A673 (cell line): ENCODE results near the gene KRT40. TPM values are rescaled to one million over a fixed set of nuclear protein-coding genes. Genes with fewer than 3 reads are reported as not detected.

Source experiments
- BruUV-seq: library from RNA; stranded (reverse); fragments of 400-500 nt; replicated peaks from 2 replicates; lab custom pipeline; 2021; lab: Mats Ljungman, UMichigan
- CTCF ChIA-PET: fragments of 300-600 bp; sonication (Branson Sonifier 250); formaldehyde crosslinking; loops from one replicate; lab custom pipeline; 2022; ENCODE audit warnings: antibody characterized with exemption; lab: Charles Lee
- POLR2A ChIA-PET: fragments of 300-600 bp; sonication (Branson Sonifier 250); formaldehyde crosslinking; loops from one replicate; lab custom pipeline; 2022; ENCODE audit warnings: antibody characterized with exemption; ENCODE audit not compliant: low non-redundant PET; lab: Charles Lee
- DNase-seq: peaks from one replicate; pipeline ENCODE4 v3.0.0-alpha.2; 2015; ENCODE audit warnings: low spot score
- H3K27ac ChIP-seq: fragments of 200-600 bp; sonication (generic); 2 replicates; pipeline ENCODE4 v1.5.1; 2016; ENCODE audit warnings: mixed run types, low read depth, mild to moderate bottlenecking, mixed read lengths, antibody characterized with exemption, low read length; ENCODE audit not compliant: poor library complexity, severe bottlenecking
- H3K27me3 ChIP-seq: fragments of 200-600 bp; sonication (generic); replicated peaks from 2 replicates; pipeline ENCODE4 v1.6.1; 2017; ENCODE audit warnings: mixed run types, low read depth, mild to moderate bottlenecking, mixed read lengths, antibody characterized with exemption, low read length; ENCODE audit not compliant: insufficient read depth, poor library complexity
- H3K36me3 ChIP-seq: fragments of 200-600 bp; sonication (generic); 2 replicates; pipeline ENCODE4 v1.6.1; 2016; ENCODE audit warnings: mixed run types, mild to moderate bottlenecking, mixed read lengths, antibody characterized with exemption, low read length; ENCODE audit not compliant: insufficient read depth, poor library complexity, severe bottlenecking
- H3K4me1 ChIP-seq: fragments of 200-600 bp; sonication (generic); 2 replicates; pipeline ENCODE4 v1.6.1; 2017; ENCODE audit warnings: mixed run types, mild to moderate bottlenecking, mixed read lengths, antibody characterized with exemption, low read length; ENCODE audit not compliant: insufficient read depth, poor library complexity, severe bottlenecking
- H3K4me3 ChIP-seq: fragments of 200-600 bp; sonication (generic); 2 replicates; pipeline ENCODE4 v1.5.1; 2016; ENCODE audit warnings: low read depth, mixed run types, mild to moderate bottlenecking, mixed read lengths, low read length; ENCODE audit not compliant: poor library complexity, severe bottlenecking
- H3K9me3 ChIP-seq: fragments of 200-600 bp; sonication (generic); 2 replicates; pipeline ENCODE4 v1.6.1; 2016; ENCODE audit warnings: mixed run types, low read depth, mild to moderate bottlenecking, mixed read lengths, antibody characterized with exemption, low read length; ENCODE audit not compliant: poor library complexity, severe bottlenecking
- CTCF ChIP-seq: fragments of 300-800, 200-600 bp; sonication (generic); conservative IDR thresholded peaks from 2 replicates; pipeline ENCODE4 v1.5.1; 2017; ENCODE audit warnings: low read depth, mild to moderate bottlenecking, antibody characterized with exemption, low read length, moderate library complexity, mixed read lengths
- EZH2 ChIP-seq: fragments of 200-600 bp; sonication (generic); IDR thresholded peaks from 2 replicates; pipeline ENCODE4 v1.6.1; 2017; ENCODE audit warnings: borderline replicate concordance, low read depth, mild to moderate bottlenecking, mixed read lengths, antibody characterized with exemption, low read length; ENCODE audit not compliant: poor library complexity, severe bottlenecking
- intact Hi-C: fragments of 100-400 bp; cut with micrococcal nuclease; formaldehyde crosslinking; loops from one replicate; pipeline ENCODE4 v1.10.0; 2022; ENCODE audit not compliant: unreplicated experiment
- total RNA-seq: library from RNA; stranded (reverse); gene quantifications from 2 replicates; pipeline ENCODE4 v1.2.3, GENCODE V29; 2021

The KRT40 gene
- total RNA-seq, 1 experiment from 2014 or later = 1.1 TPM

- Histone ChIP-seq H3K4me1 (no peaks in the 10 kb centered on the region), H3K4me3 (no peak overlapping the region), H3K36me3 (no peaks in the 10 kb centered on the region), H3K27ac (no peak overlapping the region), H3K9me3 (no peaks in the 10 kb centered on the region), H3K27me3 (no peaks in the 10 kb centered on the region)
- POLR2A ChIA-PET = no interaction called here
- DNase-seq = no peak
- no peak for TF ChIP-seq EZH2
- no peak for TF ChIP-seq CTCF
- BruUV-seq = no TSS peak
- intact Hi-C loops = no loop called here
- CTCF ChIA-PET = no interaction called here
Observed at GRCh38 chr17:41024697-41025096, 40.6 kb upstream of the KRT40 start.

- intact Hi-C loops = no loop called here
- TF ChIP-seq CTCF (no peak), EZH2 (no peak)
- H3K27me3 ChIP-seq = no peaks in the 10 kb centered on the region
- no peaks in the 10 kb centered on the region for H3K9me3 ChIP-seq
- H3K4me1 ChIP-seq = no peaks in the 10 kb centered on the region
- no peak overlapping the region for H3K4me3 ChIP-seq
- no peak for DNase-seq
- no peaks in the 10 kb centered on the region for H3K36me3 ChIP-seq
- no peak overlapping the region for H3K27ac ChIP-seq
- ChIA-PET CTCF (no interaction called here), POLR2A (no interaction called here)
- BruUV-seq = no TSS peak
Observed at GRCh38 chr17:41020336-41020735, 36.2 kb upstream of the KRT40 start.

GRCh38 chr17:41019415-41019814, 35.3 kb upstream of the KRT40 start:
- Histone ChIP-seq H3K36me3 (no peaks in the 10 kb centered on the region), H3K27me3 (no peaks in the 10 kb centered on the region), H3K9me3 (no peaks in the 10 kb centered on the region), H3K4me3 (no peak overlapping the region), H3K27ac (no peak overlapping the region), H3K4me1 (no peaks in the 10 kb centered on the region)
- BruUV-seq = no TSS peak
- CTCF ChIA-PET = no interaction called here
- TF ChIP-seq EZH2 = no peak
- no peak for TF ChIP-seq CTCF
- POLR2A ChIA-PET = interaction anchor here (0.5 kb wide), 1 partner anchor 15 kb away, joined by 3 read pairs; no protein-coding TSS in a partner anchor
- no peak for DNase-seq
- intact Hi-C loops = no loop called here
